ENCODE results near the gene BARX1. TPM values are rescaled to one million over a fixed set of nuclear protein-coding genes. Genes with fewer than 3 reads are reported as not detected.

BARX1 gene
- polyA plus RNA-seq, 1 donor from 2014 or later = not detected

GRCh38 chr9:93994545-93994944, 39.4 kb upstream of the BARX1 start:
- Histone ChIP-seq H2AFZ (ENCODE audit: low read depth, low read length) (no peak overlapping the region), H3K9ac (ENCODE audit: low read length) (no peak overlapping the region), H3K36me3 (ENCODE audit: insufficient read depth, low read length) (no peaks in the 10 kb centered on the region)

GRCh38 chr9:93994132-93994531, 39.0 kb upstream of the BARX1 start:
- Histone ChIP-seq H3K9me3 (ENCODE audit: low read length) (no peaks in the 10 kb centered on the region), H3K9me2 (ENCODE audit: insufficient read depth, low read length) (no peaks in the 10 kb centered on the region), H2AFZ (ENCODE audit: low read depth, low read length) (no peak overlapping the region), H3K36me3 (ENCODE audit: insufficient read depth, low read length) (no peaks in the 10 kb centered on the region), H3K79me2 (replicated peaks; ENCODE audit: insufficient read depth, low read length) (no peaks in the 10 kb centered on the region), H3K27ac (ENCODE audit: low read length) (no peak overlapping the region), H4K20me1 (ENCODE audit: insufficient read depth) (no peaks in the 10 kb centered on the region), H3F3A (ENCODE audit: insufficient read depth, low read length, poor library complexity, severe bottlenecking) (no peaks in the 10 kb centered on the region), H3K9ac (ENCODE audit: low read length) (no peak overlapping the region), H3K4me3 (ENCODE audit: low read length) (no peak overlapping the region), H3K4me2 (ENCODE audit: low read length) (no peak overlapping the region), H3K27me3 (ENCODE audit: insufficient read depth, low read depth, low read length) (no peaks in the 10 kb centered on the region)
- TF ChIP-seq REST (IDR thresholded peaks at IDR 0.05; ENCODE audit: borderline replicate concordance) (no peak), RAD21 (conservative IDR thresholded peaks at IDR 0.05) (no peak), TAF1 (IDR thresholded peaks at IDR 0.05; ENCODE audit: low read depth) (no peak)

More at GRCh38 chr9:93994545-93994944, 39.4 kb upstream of the BARX1 start:
- Histone ChIP-seq H3K9me2 (ENCODE audit: insufficient read depth, low read length) (no peaks in the 10 kb centered on the region), H3K4me2 (ENCODE audit: low read length) (no peak overlapping the region), H3F3A (ENCODE audit: insufficient read depth, low read length, poor library complexity, severe bottlenecking) (no peaks in the 10 kb centered on the region), H3K79me2 (replicated peaks; ENCODE audit: insufficient read depth, low read length) (no peaks in the 10 kb centered on the region), H4K20me1 (ENCODE audit: insufficient read depth) (no peaks in the 10 kb centered on the region), H3K27me3 (ENCODE audit: insufficient read depth, low read depth, low read length) (no peaks in the 10 kb centered on the region), H3K9me3 (ENCODE audit: low read length) (no peaks in the 10 kb centered on the region), H3K4me3 (ENCODE audit: low read length) (no peak overlapping the region), H3K27ac (ENCODE audit: low read length) (no peak overlapping the region)
- no peak for TF ChIP-seq EP300 (conservative IDR thresholded peaks at IDR 0.05; ENCODE audit: poor library complexity, severe bottlenecking)
- TF ChIP-seq RAD21 (conservative IDR thresholded peaks at IDR 0.05) = no peak
- TF ChIP-seq MXI1 (conservative IDR thresholded peaks at IDR 0.05; ENCODE audit: poor library complexity, severe bottlenecking) = no peak
- TF ChIP-seq POLR2AphosphoS5 (IDR thresholded peaks at IDR 0.05) = no peak
- TF ChIP-seq EZH2 (IDR thresholded peaks at IDR 0.05; ENCODE audit: borderline replicate concordance, insufficient read depth, low read length, poor library complexity, severe bottlenecking) = no peak
- TF ChIP-seq TAF1 (IDR thresholded peaks at IDR 0.05; ENCODE audit: low read depth) = no peak
- no peak for TF ChIP-seq SMC3 (conservative IDR thresholded peaks at IDR 0.05; ENCODE audit: poor library complexity)
- no peak for TF ChIP-seq REST (IDR thresholded peaks at IDR 0.05; ENCODE audit: borderline replicate concordance)
- no peak for TF ChIP-seq CTCF (IDR thresholded peaks at IDR 0.05; ENCODE audit: poor library complexity, severe bottlenecking)

All from neural cell (in vitro differentiated cells).